ENCODE results near the gene PDLIM7.
A peak's percentile ranks its signal among the peaks of the same experiment; 100 is the strongest.

Gene PDLIM7

DNA sequence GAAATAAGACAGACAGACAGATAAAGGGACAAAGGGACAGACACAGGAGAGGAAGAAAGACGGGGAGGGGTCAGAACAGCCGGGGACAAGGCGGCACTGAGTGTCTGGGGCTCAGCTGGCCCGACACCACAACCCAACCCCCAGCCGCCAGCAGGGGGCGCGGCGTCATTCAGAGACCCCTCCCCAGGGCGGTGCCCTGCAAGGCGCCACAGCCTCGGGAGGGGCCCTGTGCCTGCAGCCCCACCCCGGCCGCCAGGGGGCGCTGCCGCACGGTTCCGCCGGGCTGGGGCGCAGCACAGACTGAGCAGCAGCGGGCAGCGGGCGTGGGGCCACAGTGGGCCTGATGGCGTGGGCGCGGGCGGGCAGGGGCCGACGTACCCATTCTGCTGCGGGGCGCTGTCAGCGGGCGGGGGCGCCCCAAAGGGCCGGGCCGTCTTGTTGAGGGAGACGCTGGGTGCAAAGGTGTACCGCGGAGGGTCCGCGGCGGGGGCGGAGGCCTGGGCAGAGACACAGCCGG, 5.9 kb downstream of the PDLIM7 start:
- Histone ChIP-seq H3K4me2 (ENCODE audit: low read depth, low read length) (no peak overlapping the region), H3K9ac (ENCODE audit: low read length) (no peak overlapping the region), H3K9me2 (replicated peaks; ENCODE audit: insufficient read depth, low read length) (no peaks in the 10 kb centered on the region), H3K36me3 (replicated peaks; ENCODE audit: insufficient read depth, low read length) (no peaks in the 10 kb centered on the region), H3F3A (ENCODE audit: insufficient read depth, low read length) (peaks cover 6% of the 10 kb centered on the region), H3K4me1 (ENCODE audit: low read length) (peaks cover 11% of the 10 kb centered on the region), H3K27me3 (replicated peaks; ENCODE audit: insufficient read depth, low read length) (no peaks in the 10 kb centered on the region), H2AFZ (ENCODE audit: low read length) (no peak overlapping the region), H3K4me3 (ENCODE audit: low read length) (no peak overlapping the region), H3K79me2 (ENCODE audit: low read length) (no peaks in the 10 kb centered on the region), H3K27ac (ENCODE audit: low read length) (no peak overlapping the region), H3K9me3 (replicated peaks; ENCODE audit: insufficient read depth, low read length) (no peaks in the 10 kb centered on the region), H4K20me1 (ENCODE audit: insufficient read depth, low read length) (no peaks in the 10 kb centered on the region)
- peak; percentile 84 for TF ChIP-seq CTCF (IDR thresholded peaks at IDR 0.05; ENCODE audit: low read length)
- no peak for TF ChIP-seq EZH2phosphoT487 (IDR thresholded peaks at IDR 0.05; ENCODE audit: low read length)
- peak; percentile 78 for DNase-seq

DNA sequence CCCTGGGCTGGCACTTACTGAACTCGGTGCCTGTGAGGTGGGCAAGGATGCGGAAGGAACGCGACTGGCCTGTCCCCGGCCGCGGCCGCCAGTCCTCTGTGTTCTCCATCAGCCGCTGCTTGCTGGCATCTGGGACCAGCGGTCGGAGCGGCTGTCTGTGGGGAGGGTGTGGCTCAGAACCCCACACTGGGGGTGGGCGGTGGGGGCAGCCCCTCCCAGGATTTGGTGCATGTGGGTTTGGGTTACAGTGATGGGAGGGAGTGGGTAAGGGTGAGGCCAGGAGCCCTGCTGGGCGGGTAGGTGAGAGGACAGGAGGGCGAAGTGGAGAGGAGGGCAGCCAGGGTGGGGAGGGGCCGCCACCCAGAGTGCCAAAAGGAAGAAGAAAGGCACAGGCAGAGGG, 6.4 kb downstream of the PDLIM7 start:
- Histone ChIP-seq H3K4me3 (ENCODE audit: low read length) (no peak overlapping the region), H3K27me3 (replicated peaks; ENCODE audit: insufficient read depth, low read length) (no peaks in the 10 kb centered on the region), H3K4me1 (ENCODE audit: low read length) (peaks cover 11% of the 10 kb centered on the region), H3K4me2 (ENCODE audit: low read depth, low read length) (no peak overlapping the region), H3K36me3 (replicated peaks; ENCODE audit: insufficient read depth, low read length) (no peaks in the 10 kb centered on the region), H3F3A (ENCODE audit: insufficient read depth, low read length) (peaks cover 6% of the 10 kb centered on the region), H3K9ac (ENCODE audit: low read length) (no peak overlapping the region), H3K27ac (ENCODE audit: low read length) (no peak overlapping the region), H3K9me2 (replicated peaks; ENCODE audit: insufficient read depth, low read length) (no peaks in the 10 kb centered on the region), H3K9me3 (replicated peaks; ENCODE audit: insufficient read depth, low read length) (no peaks in the 10 kb centered on the region), H4K20me1 (ENCODE audit: insufficient read depth, low read length) (no peaks in the 10 kb centered on the region), H2AFZ (ENCODE audit: low read length) (no peak overlapping the region), H3K79me2 (ENCODE audit: low read length) (no peaks in the 10 kb centered on the region)
- no peak for TF ChIP-seq CTCF (IDR thresholded peaks at IDR 0.05; ENCODE audit: low read length)
- TF ChIP-seq EZH2 (optimal IDR thresholded peaks at IDR 0.05; ENCODE audit: low read depth, low read length): no peak
- TF ChIP-seq EZH2phosphoT487 (IDR thresholded peaks at IDR 0.05; ENCODE audit: low read length): no peak
- no peak for DNase-seq

GRCh38 chr5:177490311-177490991, 7.0 kb downstream of the PDLIM7 start:
- Histone ChIP-seq H3K36me3 (replicated peaks; ENCODE audit: insufficient read depth, low read length) (no peaks in the 10 kb centered on the region), H3K4me3 (ENCODE audit: low read length) (no peak overlapping the region), H3K4me1 (ENCODE audit: low read length) (peaks cover 11% of the 10 kb centered on the region), H3K79me2 (ENCODE audit: low read length) (no peaks in the 10 kb centered on the region), H3K9me3 (replicated peaks; ENCODE audit: insufficient read depth, low read length) (no peaks in the 10 kb centered on the region), H3K9me2 (replicated peaks; ENCODE audit: insufficient read depth, low read length) (no peaks in the 10 kb centered on the region), H3K27me3 (replicated peaks; ENCODE audit: insufficient read depth, low read length) (no peaks in the 10 kb centered on the region), H3F3A (ENCODE audit: insufficient read depth, low read length) (peaks cover 6% of the 10 kb centered on the region), H3K27ac (ENCODE audit: low read length) (no peak overlapping the region; the same call in 1 of the 2 replicates), H4K20me1 (ENCODE audit: insufficient read depth, low read length) (no peaks in the 10 kb centered on the region), H3K9ac (ENCODE audit: low read length) (no peak overlapping the region; the same call in 1 of the 2 replicates), H3K4me2 (ENCODE audit: low read depth, low read length) (peak overlapping the region; percentile 56), H2AFZ (ENCODE audit: low read length) (no peak overlapping the region)
- no peak for DNase-seq
- TF ChIP-seq EZH2phosphoT487 (IDR thresholded peaks at IDR 0.05; ENCODE audit: low read length) (no peak), CTCF (IDR thresholded peaks at IDR 0.05; ENCODE audit: low read length) (no peak), EZH2 (optimal IDR thresholded peaks at IDR 0.05; ENCODE audit: low read depth, low read length) (no peak)

Measured in MM.1S (cell line).